ENCODE results near the gene NPNT. TPM values are rescaled to one million over a fixed set of nuclear protein-coding genes. Genes with fewer than 3 reads are reported as not detected.
"Not testable (repeated sequence)": the region's sequence is repeated elsewhere in the genome, so short reads cannot be mapped to it uniquely, and the experiment has no call there.

The NPNT gene
- total RNA-seq = under 0.01 TPM in 2 replicates

- no peak for DNase-seq (ENCODE audit: low read depth in 2 of 2)
Observed at GRCh38 chr4:105894660-105895582, at the start of gene NPNT. Gene NPNT (plus strand): TSS chr4:105895471. CDS start chr4:105895653, 182 bp downstream.

GRCh38 chr4:105845559-105845958 lies 49.7 kb upstream of the NPNT start:
- DNase-seq (ENCODE audit: low read depth in 2 of 2) = no peak

GRCh38 chr4:105848359-105848758 lies 46.9 kb upstream of the NPNT start:
- DNase-seq (ENCODE audit: low read depth in 2 of 2) = not testable (repeated sequence)

DNA sequence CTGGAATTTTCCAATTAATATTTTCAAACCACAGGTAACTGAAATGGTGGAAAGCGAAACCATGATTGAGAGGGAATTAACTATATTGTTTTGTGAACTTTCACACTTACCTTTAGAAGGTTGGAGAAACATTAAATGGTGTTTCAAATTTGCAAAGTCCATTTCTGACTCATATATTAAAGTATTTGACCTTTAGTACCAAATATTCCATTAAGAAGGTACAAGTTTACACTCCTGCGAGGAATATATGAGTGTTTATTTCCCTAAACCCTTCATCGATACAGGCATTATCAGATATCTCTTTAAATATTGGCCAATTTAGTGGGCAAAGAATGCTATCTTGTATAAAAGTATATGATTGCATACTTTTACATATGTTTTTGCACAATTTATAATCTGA lies 44.1 kb upstream of the NPNT start:
- DNase-seq (ENCODE audit: low read depth in 2 of 2) = no peak

GRCh38 chr4:105852230-105852629 lies 43.0 kb upstream of the NPNT start:
- not testable (repeated sequence) for DNase-seq (ENCODE audit: low read depth in 2 of 2)

DNA sequence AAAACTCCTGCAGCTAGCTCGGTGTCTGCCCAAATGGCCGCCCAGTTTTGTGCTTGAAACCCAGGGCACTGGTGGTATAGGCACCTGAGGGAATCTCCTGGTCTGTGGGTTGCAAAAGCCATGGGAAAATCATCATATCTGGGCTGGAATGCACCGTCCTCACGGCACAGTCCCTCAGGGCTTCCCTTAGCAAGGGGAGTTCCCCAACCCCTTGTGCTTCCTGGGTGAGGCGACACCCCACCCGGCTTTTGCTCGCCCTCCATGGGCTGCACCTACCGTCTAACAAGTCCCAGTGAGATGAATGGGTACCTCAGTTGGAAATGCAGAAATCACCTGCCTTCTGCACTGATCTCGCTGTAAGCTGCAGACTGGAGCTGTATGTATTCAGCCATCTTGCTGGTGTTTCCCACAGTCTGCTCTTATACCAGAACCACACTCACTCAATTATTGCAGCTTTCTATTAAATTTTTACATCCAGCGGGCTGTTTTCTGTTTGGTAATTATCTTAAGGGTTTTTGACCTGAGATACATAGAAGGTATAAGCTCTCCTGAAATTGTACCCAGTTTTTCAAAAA lies 36.7 kb upstream of the NPNT start:
- no peak for DNase-seq (ENCODE audit: low read depth in 2 of 2)

DNA sequence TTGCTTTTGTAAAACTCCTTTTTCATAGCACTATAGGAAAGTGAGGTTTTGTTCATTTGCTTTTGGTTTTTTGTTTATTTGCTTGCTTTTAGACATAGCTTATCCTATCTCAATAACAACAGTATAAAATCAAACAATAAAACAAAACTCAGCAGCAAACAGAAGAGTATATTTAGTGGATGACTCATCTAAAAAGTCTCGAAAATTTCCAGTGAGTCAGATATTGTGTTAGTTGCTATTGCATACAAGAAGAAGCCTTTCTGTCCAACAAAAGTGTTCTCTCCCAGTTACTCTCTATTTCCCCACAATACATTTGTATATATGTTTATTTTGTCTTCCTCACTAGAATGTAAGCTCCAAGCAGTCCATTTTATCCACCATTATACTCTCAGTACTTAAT lies 36.0 kb upstream of the NPNT start:
- DNase-seq (ENCODE audit: low read depth in 2 of 2) = peak; percentile 55 to 73

DNA sequence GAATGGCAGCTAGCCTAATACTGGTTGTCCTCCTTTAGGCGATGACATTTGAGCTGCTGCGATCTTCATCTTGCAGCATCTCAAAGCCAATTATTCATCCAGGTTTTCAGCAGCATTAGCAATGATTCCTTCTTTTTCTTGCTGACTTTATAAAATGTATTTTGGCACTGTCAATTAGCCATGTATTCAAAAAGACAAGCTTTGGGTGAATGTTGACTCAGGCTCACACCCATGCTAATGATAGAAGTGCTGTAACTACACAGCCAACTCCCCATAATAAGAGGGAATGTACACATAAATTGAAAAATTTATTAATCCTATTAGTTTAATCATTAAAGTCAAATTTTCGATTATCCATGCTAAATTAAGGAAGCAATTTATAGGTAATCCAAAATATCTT lies 24.3 kb upstream of the NPNT start:
- DNase-seq (ENCODE audit: low read depth in 2 of 2) = no peak

- DNase-seq (ENCODE audit: low read depth in 2 of 2) = no peak
Observed at GRCh38 chr4:105871997-105872396, 23.3 kb upstream of the NPNT start.

GRCh38 chr4:105875233-105875632 lies 20.0 kb upstream of the NPNT start:
- no peak for DNase-seq (ENCODE audit: low read depth in 2 of 2)

- no peak for DNase-seq (ENCODE audit: low read depth in 2 of 2)
Observed at GRCh38 chr4:105878668-105879067, 16.6 kb upstream of the NPNT start.

DNA sequence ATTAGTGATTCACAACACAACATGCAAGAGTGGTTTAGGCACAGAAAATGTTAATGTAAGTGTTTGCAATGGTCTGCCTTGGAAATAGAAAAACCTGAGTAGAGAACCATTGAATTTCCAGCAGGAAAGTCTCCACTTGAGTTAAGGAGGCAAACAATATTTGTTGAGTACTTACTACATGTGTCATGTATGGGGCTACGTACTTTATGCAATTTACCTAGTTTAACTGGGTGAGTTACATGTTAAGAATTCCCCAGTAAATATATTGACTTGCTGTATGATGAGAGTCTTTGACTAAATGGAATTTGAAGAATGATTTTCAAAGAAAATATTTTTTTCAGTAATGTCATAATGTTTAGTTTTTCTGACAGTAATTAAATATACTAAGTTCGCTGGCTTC lies 7.8 kb upstream of the NPNT start:
- DNase-seq (ENCODE audit: low read depth in 2 of 2) = no peak

- peak; percentile 4 to 15 for DNase-seq (ENCODE audit: low read depth in 2 of 2)
Observed at GRCh38 chr4:105895583-105896460, 551 bp downstream of the NPNT start.

DNA sequence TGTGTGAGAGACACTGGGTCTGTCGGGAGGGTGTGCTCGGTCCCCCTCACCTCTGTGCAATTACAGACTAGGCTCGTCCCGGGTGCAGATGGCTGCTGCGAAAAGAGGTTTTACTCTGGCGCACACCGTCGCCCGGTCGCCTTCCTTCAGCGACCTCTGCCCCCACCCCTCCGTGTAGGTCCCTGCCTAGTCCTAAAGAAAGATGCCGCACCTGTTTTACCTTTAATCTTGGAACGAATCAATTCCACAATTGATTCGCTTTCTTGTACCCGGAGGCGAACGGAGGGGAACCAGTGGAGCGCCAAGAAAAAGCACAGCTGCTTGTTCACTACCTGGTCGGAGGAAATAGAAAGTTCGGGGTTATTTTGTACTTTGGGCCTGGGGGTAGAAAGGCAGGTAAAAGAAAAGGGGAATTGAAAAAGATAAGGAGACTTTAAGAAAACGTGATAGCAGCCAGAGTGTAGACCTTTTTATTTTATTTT lies 1.2 kb downstream of the NPNT start:
- DNase-seq (ENCODE audit: low read depth in 2 of 2) = no peak

GRCh38 chr4:105896984-105897775 lies 1.9 kb downstream of the NPNT start:
- no peak for DNase-seq (ENCODE audit: low read depth in 2 of 2)

DNA sequence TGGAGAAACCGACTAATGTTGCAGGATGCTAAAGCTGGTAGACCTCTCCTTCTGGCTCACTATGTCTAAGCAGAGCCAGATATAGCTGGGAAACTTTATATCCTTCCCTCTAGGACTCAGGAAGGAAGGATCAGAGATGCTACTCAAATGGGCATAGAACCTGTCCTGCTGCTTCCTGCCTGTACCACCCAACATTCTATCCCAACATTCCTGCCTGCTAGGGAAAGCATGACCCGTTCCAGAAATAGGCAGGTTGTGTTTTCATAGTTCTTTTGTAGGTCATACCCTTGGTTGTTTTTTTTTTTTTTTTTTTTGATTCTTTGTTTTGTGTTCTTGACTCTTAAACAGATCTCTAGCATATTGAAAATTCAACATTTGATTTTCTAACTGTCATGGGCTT lies 5.3 kb downstream of the NPNT start:
- no peak for DNase-seq (ENCODE audit: low read depth in 2 of 2)

DNA sequence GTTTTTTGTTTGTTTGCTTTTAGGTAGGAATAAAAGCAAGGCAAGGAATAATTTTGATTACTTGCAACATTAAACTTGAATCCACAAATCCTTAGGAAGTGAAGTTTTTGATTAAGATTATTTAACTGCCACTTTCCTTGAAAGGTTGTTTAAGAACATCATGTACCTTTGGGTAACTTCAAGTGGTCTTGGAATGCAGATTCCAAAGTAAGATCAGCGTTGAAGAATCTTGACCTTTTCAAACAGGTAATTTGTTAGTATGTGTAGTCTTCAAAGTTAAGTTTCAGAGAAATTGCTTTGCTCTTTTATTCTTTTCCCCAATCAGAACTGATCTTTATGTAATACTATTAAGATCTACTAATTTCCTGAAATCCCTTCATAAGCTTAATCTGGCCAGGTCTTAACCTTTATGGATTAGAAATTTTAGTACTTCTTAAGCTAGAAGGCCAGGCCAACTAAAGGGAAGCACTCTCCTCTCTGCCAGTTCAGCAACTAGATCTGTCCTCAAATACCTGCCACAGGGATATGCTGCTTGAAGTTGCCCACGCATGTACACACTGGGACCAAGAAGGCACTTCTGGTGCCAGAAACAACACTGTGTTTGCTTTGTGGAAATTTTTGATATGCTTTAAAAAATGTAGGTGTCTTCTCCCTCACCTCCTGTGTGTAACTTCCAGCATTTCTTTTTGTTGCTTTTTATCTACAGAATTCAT lies 7.4 kb downstream of the NPNT start:
- DNase-seq (ENCODE audit: low read depth in 2 of 2) = no peak

DNA sequence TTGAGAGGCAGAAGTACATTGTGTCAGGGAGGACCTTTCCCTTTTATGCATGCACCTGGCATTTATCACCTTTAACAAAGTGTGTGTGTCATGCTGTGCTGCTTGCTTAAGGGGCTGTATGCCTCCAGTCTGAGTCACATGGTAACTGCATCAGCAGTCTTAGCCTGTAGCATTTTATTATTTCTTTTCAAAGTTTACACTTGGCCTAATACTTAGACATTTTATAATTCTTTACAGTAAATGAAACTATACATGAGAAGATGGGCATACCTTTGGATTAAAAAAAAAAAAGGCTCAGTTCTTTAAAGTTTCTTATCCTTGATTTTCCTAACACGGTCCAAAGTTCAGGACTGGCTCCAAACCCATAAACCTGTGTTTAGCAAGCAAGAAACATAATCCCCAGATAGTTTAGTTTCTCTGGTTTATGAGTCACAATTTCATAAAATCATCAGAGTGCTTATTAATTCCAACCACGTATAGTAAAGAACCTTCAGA lies 14.6 kb downstream of the NPNT start:
- DNase-seq (ENCODE audit: low read depth in 2 of 2) = no peak

DNA sequence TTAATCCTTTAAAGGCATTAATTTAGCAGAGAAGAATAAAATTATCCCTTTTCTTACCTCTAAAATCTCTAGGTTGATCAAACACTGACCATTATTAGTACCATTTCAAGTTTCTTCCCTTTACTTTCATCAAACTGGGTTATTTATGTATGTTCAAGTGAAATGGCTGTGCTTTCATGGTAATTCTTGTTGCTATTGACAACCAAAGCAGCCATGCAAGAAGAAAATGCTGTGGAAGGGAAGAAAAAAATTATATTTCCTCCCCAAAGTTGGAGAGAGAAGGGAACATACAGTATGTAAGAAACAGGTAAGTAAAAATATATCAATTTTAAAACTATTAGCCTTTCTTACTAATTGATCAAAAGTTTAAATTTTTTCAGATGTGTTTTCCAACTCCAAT lies 16.2 kb downstream of the NPNT start:
- DNase-seq (ENCODE audit: low read depth in 2 of 2) = no peak

DNA sequence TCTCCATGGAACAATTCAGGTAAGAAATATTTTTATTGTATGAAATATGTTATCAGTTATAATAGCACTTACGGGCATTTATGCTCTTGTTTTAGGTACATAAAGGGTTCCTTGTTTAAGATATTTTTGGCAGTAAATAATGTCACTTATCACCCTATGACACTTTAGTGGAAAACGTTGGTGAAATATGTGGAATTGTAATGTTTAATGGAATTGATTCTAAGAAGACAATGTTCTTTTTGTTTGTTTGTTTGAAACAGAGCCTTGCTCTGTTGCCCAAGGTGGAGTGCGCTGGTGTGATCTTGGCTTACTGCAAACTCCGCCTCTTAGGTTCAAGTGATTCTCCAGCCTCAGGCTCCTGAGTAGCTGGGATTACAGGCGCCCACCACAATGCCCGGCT lies 17.4 kb downstream of the NPNT start:
- no peak for DNase-seq (ENCODE audit: low read depth in 2 of 2)
